ENCODE measurements around the gene TMEM181.
"Not testable (repeated sequence)": the region's sequence is repeated elsewhere in the genome, so short reads cannot be mapped to it uniquely, and the experiment has no call there.

The TMEM181 gene

GRCh38 chr6:158624684-158625682 is 65.1 kb downstream of the TMEM181 start:
- DNase-seq, result no peak

GRCh38 chr6:158625881-158626305 is 66.0 kb downstream of the TMEM181 start:
- no peak for DNase-seq

GRCh38 chr6:158626360-158627167 is 66.7 kb downstream of the TMEM181 start:
- DNase-seq, result no peak

- DNase-seq, result no peak
Observed at GRCh38 chr6:158627168-158627939, 67.5 kb downstream of the TMEM181 start.

- DNase-seq, result no peak
Observed at GRCh38 chr6:158627940-158628211, 68.0 kb downstream of the TMEM181 start.

- no peak for DNase-seq
Observed at GRCh38 chr6:158628542-158628941, 68.7 kb downstream of the TMEM181 start.

GRCh38 chr6:158629367-158630221 is 69.7 kb downstream of the TMEM181 start:
- no peak for DNase-seq

- no peak for DNase-seq
Observed at GRCh38 chr6:158630938-158631616, 71.2 kb downstream of the TMEM181 start.

- DNase-seq, result no peak
Observed at GRCh38 chr6:158631678-158632537, 72.0 kb downstream of the TMEM181 start.

GRCh38 chr6:158632538-158633119 is 72.7 kb downstream of the TMEM181 start:
- not testable (repeated sequence) for DNase-seq

GRCh38 chr6:158633127-158633526 is 73.2 kb downstream of the TMEM181 start:
- no peak for DNase-seq

GRCh38 chr6:158634695-158635426 is 75.0 kb downstream of the TMEM181 start:
- DNase-seq, result no peak

GRCh38 chr6:158635427-158636073 is 75.7 kb downstream of the TMEM181 start:
- DNase-seq, result no peak

GRCh38 chr6:158636778-158637177 is 76.9 kb downstream of the TMEM181 start:
- no peak for DNase-seq

- DNase-seq, result no peak
Observed at GRCh38 chr6:158638324-158638854, 78.5 kb downstream of the TMEM181 start.

GRCh38 chr6:158639056-158639455 is 79.2 kb downstream of the TMEM181 start:
- no peak for DNase-seq

GRCh38 chr6:158640519-158640918 is 80.6 kb downstream of the TMEM181 start:
- DNase-seq, result no peak

GRCh38 chr6:158642097-158642601 is 82.3 kb downstream of the TMEM181 start:
- no peak for DNase-seq

Data from COR-L47 (cell line).